GM18502 (cell line): ENCODE measurements around the gene DNAJC7.
"Not testable (repeated sequence)": the region's sequence is repeated elsewhere in the genome, so short reads cannot be mapped to it uniquely, and the experiment has no call there.

Experiments used
- ATAC-seq: cut with Tn5 transposase; IDR thresholded peaks from one replicate; pipeline ENCODE4 v1.9.1; 2021; ENCODE audit warnings: mild to moderate bottlenecking; ENCODE audit not compliant: unreplicated experiment, poor library complexity

The DNAJC7 gene

DNA sequence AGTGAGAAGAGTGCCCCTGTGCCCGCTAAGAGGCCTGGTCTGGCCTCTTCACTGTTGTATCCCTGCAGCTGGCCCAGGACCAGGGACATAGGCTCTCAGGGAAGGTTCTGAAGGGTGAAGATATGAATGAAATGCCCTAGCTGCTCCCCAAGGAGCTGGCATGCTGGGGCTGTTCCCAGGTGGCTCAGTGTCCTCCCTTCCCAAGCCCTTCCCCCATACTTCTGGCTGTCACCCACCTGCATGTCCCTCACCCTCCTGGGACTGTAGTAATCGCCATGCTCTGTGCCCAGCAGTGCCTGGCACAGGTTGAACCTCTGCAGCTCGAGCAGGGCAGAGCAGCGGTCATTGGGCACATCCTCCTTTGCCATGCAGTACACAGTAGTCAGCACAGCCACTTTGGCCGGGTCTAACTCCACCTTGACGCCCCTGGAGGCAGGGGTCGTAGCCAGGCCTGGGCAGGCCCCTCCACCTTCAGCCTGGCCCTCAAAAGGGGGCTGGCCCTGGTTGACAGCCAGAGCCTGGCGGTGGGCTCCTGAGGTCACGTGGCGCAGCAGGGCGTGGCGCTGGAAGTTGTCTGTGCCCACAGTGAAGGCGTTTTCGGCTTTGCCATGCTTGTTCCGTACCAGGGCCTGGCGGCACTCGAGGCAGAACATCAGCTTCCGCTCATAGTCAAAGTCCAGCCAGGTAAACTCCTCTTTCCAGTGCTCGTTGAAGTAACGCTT is 25.5 kb upstream of the DNAJC7 start:
- no peak for ATAC-seq

DNA sequence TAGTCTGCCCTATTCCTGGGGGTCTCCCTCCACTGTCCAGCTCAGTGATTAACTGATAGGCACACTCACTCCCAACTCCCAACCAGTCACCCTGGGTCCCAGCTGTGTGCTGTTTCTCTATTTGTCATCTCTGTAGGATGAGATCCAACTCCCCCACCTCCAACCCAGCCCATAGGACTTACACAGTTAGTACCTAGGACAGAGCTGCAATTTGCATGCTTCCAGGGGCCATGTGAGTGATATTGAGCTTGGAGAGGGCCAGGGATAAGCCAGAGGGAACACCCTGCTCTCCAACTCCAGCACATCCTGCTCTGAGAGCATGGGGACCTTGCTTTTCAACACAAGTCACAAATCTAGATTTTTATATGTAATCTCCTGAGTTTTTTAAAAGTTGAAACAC is 24.4 kb upstream of the DNAJC7 start:
- ATAC-seq, result no peak

DNA sequence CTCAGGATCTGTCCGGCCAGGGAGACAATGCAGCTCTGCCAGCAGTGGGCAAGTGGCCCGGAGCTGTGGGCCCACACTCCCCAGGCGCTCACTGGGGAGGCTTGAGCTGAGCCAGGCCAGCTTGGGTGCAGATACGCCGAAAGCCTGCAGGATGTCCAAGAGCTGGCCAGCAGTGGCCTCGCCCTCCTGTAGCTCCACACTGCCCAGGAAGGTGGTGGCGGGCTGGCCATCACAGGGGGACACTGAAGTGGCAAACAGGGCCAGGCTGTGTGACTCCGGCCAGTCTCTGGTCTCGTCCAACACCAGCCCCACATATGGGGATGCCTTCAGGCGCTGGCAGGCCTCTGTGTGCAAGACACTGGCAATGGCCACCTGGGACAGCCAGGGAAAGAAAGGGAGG is 23.6 kb upstream of the DNAJC7 start:
- no peak for ATAC-seq

DNA sequence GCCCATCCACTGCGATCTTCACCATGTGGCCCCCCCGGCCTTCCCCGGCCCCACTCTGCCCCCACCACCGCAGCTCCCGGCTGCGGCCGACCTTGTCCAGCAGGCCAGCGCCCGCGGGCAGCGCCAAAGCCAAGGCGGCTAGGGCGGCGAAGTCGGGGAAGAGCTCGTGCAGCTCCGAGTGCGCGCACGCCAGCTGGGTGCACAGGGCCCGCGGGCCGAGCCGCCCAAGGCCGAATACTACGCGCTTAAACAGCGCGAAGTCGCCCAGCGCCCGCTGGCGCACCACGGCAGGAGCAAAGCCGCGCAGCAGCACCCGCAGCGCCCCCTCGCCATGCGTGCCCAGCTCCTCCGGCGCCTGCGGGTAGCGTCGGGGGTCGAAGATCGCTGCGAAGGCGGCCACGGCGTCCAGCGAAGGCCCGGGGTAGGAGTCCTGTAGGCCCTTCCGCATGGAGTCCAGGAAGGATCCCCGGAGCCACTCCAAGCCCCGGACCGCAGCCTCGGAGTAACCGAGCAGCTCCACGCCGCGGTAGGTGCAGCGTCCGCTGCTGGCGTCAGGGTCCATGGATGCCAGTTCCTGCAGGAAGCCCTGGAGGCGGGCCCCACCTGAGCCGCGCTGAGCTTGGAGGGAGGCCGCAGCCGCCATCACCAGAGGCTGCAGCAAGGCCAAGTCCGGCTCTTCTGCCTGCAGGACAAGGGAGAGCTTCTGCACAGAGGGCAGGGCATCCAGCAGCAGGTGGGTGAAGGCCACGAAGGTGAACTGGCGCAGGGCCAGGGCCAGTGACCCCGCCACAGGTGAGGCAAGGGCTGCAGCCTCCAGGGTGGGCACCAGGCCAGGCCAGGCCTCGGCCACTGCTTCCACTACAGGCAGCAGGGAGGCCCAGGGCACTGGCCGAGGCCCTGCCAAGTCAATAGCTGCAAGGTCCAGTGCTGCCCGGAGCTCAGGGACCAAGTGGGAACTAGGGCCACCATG is 22.8 kb upstream of the DNAJC7 start:
- ATAC-seq, result no peak

DNA sequence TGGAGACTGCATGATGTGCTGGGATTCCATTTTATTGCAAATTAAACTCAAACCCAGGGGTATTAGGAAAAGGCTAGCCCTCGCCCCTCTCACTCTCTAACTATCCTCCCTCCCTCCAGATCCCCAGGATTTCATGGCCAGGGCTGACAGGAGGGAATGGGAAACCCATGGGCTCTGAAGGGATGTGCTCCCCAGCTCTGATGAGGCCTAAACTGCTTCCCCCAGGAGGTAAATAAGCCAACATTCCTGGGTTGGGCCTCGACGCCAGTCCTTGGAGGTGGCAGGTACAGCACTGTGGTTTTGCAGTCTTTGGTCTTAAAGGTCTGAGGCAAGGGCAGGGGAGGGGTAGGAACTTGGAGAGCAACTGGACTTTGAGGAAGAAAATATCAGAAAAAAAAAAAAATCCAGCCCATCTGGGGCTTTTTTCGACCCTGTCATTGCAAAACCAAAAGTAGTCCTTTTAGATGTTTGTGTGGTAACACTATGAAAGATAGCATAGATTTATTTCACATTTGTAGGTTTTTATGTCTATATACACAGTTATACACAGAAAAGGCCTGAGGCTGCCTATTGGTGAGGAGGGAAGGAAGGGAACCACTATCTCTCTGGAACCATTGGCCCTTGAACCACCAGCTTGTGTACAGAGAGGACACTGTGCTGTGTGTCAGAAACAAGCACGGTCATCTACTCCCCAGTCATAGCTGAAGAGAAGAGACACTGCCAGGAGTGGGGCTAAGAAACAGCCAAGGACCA is 21.2 kb upstream of the DNAJC7 start:
- ATAC-seq, result no peak

- ATAC-seq, result no peak
These were observed 16.8 kb upstream of the DNAJC7 start for GRCh38 chr17:42034059-42034458.

DNA sequence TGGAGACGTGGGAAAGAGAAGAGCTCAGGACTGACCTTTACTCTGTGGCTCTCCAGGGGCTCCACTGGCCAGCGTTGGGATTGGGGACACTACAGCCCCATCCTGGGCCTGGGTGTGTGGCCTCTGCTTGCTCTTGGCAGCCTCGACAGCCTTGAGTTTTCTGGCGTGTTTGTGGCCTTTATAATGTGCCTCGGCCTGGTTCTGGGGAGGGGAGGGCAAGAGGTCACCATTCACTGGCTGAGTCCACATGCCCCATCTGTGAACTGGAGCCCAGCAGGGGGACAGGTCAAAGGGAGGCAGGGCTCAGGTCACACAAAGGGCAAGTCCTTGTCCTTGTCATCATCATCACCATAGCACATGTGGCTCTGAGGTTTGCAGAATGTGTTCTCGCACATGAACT is 14.3 kb upstream of the DNAJC7 start:
- ATAC-seq, result no peak

DNA sequence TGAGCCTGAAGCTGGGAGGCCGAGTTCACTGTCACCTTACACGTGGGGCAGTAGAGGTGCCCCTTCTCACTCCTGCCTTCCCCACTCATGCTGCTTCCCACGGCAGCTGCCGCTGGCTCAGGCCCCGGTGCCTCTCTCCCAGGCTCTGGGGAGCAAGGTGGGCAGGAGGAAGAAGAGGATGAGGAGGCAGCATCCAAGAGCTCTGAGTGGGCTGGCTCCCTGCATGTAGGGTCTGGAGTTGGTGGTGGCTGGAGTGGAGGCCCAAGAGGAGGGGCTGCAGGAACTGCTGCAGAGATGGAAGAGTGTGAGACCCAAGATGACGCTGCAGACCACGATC is 11.5 kb upstream of the DNAJC7 start:
- no peak for ATAC-seq

DNA sequence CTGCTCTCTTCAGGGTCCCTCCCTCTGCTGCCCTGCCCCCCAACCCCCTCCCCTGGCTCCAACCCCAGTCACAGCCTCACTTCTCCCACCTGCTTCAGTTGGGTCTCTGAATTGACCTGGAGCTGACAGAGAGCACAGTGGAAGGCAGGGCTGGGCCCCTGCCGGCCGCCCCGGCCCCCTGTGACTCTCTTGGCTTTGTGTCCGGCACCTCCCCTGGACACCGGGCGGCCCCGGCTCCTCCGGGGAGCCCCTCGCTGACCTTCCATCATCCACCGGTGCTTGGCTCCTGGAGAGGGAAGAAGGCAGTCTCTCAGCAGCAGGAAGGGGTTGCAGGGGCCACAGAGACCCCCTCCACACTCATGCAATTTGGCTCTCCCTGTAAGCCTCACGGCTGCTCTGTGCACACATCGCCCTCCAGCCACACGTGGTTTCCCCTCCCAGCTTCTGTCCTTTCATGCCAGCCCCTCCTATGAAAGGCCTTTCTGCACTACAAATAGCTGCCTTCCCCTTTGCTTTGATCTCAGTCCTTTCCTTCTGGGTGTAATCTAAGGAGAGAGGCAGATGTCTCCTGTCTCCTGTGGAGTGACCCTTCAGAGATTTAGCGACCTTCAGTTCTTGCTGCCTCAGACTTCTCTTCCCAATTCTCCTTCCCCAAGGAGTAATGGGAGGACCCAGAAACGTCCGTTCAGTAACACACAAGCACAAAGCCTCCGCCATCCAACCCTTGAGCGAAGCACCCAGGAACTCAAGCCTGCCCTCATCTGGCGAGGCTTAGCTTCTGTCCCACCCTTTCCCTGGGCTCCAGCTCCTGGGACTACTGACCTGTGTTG is 10.9 kb upstream of the DNAJC7 start:
- ATAC-seq, result no peak

DNA sequence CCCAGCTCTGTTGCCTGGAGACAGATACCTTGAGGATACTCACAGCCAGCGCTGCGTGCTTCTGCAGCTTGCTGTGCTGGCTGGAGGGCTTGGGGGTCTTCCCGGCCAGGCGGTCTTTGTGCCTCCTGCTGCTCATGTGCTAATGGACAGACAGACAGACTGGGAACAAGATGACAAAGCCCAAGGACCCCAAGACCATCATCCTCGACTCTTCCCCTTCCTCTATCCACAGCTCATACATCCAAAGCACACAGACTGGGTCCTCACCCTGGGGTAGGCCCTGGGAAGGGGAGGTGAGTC is 10.3 kb upstream of the DNAJC7 start:
- ATAC-seq, result no peak

GRCh38 chr17:42026857-42027589 is 9.8 kb upstream of the DNAJC7 start:
- ATAC-seq, result no peak

DNA sequence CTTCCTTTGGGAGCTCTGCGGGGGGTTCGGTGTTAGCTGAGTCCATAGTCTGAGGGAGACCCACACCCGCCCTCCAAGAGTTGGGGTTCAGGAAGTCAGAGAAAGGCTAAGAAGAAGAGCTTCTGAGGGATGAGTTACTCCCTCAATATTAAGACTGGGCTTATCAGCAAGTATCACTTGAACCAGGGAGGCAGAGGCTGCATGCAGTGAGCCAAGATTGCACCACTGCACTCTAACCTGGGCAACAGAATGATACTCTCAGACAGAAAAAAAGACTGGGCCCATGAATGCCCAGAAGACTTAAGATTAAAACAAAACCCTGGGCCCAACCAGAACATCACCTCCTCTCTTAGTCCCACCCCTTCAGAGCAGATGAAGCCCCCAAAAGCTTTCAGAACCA is 8.7 kb upstream of the DNAJC7 start:
- no peak for ATAC-seq

GRCh38 chr17:42025191-42025579 is 7.9 kb upstream of the DNAJC7 start:
- peak; percentile 16 for ATAC-seq

DNA sequence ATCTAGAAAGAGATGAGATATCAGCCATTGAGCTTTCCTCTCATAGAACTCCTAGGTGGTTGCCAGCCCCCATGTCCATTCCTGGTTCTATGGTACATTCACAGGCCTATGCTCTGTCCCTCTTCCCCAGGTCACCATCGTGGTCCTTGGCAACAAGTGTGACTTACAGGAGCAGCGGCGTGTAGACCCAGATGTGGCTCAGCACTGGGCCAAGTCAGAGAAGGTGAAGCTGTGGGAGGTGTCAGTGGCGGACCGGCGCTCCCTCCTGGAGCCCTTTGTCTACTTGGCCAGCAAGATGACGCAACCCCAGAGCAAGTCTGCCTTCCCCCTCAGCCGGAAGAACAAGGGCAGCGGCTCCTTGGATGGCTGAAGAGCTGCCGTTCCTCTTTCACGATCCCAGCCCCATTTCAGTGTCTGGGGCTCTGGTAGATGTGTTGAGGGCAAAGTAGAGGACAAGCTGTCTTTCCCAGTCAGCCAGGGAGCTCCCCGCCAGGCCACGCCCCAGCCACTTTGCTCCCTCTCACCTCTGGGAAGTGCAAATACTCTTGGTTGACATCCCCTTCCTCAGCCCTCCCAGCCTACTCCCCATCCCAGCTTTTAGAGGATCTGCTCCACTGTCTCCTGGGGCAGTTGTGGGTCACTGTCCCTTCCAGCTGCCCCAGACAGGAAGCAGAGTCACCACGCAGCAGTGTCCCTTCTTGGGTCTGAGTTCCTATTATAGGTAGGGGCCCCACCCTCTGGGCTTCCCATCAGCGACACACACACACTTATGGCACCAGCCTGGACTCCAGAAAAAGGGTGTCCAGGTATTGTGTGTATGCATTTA is 6.5 kb upstream of the DNAJC7 start:
- no peak for ATAC-seq

- not testable (repeated sequence) for ATAC-seq
These were observed 3.6 kb upstream of the DNAJC7 start for GRCh38 chr17:42020845-42021244.

- ATAC-seq, result peak; percentile 58
These were observed 2.5 kb upstream of the DNAJC7 start, which contains the start of gene NKIRAS2 for GRCh38 chr17:42019509-42020404. TSS of gene NKIRAS2 (plus strand) at chr17:42020090. CDS start at chr17:42021578, 1,488 bp downstream.

GRCh38 chr17:42018988-42019387 is 1.7 kb upstream of the DNAJC7 start:
- ATAC-seq, result no peak

DNA sequence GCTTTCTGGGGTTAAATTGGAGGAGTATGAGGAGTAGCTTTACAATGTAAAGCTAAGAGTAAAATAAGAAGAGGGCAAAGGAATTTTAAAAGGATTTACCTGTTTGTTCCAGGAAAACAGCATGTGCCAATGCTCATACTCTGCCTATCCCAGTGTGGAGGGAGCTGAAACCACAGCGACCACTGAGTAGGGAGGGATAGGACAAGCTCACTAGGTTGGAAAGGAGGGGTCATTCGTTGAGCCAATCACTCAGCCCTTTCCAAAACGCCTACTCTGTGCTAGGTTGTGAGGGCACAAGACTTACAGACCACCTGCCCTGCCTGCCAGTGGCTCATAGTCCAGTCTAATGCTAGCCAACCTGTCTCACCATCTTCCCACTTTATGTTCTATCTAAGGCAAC is 1.1 kb upstream of the DNAJC7 start:
- ATAC-seq, result no peak
